A549 (cell line): ENCODE measurements around the gene AP3B1. TPM values are rescaled to one million over a fixed set of nuclear protein-coding genes. Genes with fewer than 3 reads are reported as not detected.

Experiments
- ATAC-seq, 2 experiments: fragments of 200-7000 bp in 1 of 2; fragments of >200 bp in 1 of 2; cut with Nextera tagmentation in 1 of 2; cut with Tn5 transposase in 1 of 2; 3 replicates each; pipeline versions ENCODE4 v1.8.0 to v1.9.1; 2018 to 2020; ENCODE audit warnings: mild to moderate bottlenecking in 1 of 2, moderate library complexity in 1 of 2
- CTCF ChIA-PET: fragments of 300-600 bp; sonication (Branson Sonifier 250); formaldehyde crosslinking; extraction: SDS; loops from one replicate; lab custom pipeline; 2021; ENCODE audit warnings: antibody characterized with exemption, inconsistent platforms; lab: Yijun Ruan, JAX
- POLR2A ChIA-PET: fragments of 350-600 bp; formaldehyde crosslinking; extraction: SDS; loops from one replicate; lab custom pipeline; 2021; ENCODE audit warnings: antibody characterized with exemption, inconsistent platforms; lab: Yijun Ruan, JAX
- DNase-seq, 2 experiments: peaks; one replicate each; pipeline versions ENCODE4 v3.0.0 to v3.0.0-alpha.2; 2011 to 2016; ENCODE audit warnings: low read depth in 1 of 2, low spot score in 1 of 2
- FAIRE-seq: peaks from 2 replicates; lab custom pipeline; 2011; peaks lifted over from hg19 to GRCh38; lab: Jason Lieb, UNC
- H3K27ac ChIP-seq, 2 experiments: fragments of >200 bp; sonication (Bioruptor Twin); formaldehyde crosslinking; 3 replicates each; pipeline ENCODE4 v1.5.1; 2016 to 2017
- H3K4me1 ChIP-seq: fragments of >200 bp; sonication (Bioruptor Twin); formaldehyde crosslinking; 3 replicates; pipeline ENCODE4 v1.6.1; 2016
- H3K4me2 ChIP-seq: fragments of >200 bp; sonication (Bioruptor Twin); formaldehyde crosslinking; 3 replicates; pipeline ENCODE4 v1.6.1; 2016
- H3K4me3 ChIP-seq: fragments of >200 bp; sonication (Bioruptor Twin); formaldehyde crosslinking; 3 replicates; pipeline ENCODE4 v1.5.1; 2016
- H3K9me3 ChIP-seq: fragments of >200 bp; sonication (Bioruptor Twin); formaldehyde crosslinking; 3 replicates; pipeline ENCODE4 v1.6.1; 2016
- BHLHE40 ChIP-seq: IDR thresholded peaks from 2 replicates; pipeline ENCODE4 v1.6.1; 2012; ENCODE audit warnings: low read depth, low read length, inconsistent platforms
- CBX2 ChIP-seq: fragments of 200-600 bp; sonication (generic); IDR thresholded peaks from 2 replicates; pipeline ENCODE4 v1.6.1; 2016; ENCODE audit warnings: low read depth, mild to moderate bottlenecking, borderline replicate concordance
- CHD2 ChIP-seq: fragments of 150-350 bp; IDR thresholded peaks from 2 replicates; pipeline ENCODE4 v1.6.1; 2014; ENCODE audit warnings: low read length; ENCODE audit not compliant: partially characterized antibody
- EHMT2 ChIP-seq: fragments of 200-600 bp; sonication (generic); IDR thresholded peaks from 2 replicates; pipeline ENCODE4 v1.6.1; 2016; ENCODE audit warnings: antibody characterized with exemption, low read depth, mild to moderate bottlenecking, moderate library complexity
- EP300 ChIP-seq, 2 experiments: fragments of >200 bp; sonication (Bioruptor Twin); formaldehyde crosslinking; IDR thresholded peaks; 2 replicates in 1 of 2; 3 replicates in 1 of 2; pipeline ENCODE4 v1.6.1; 2016 to 2017
- ESRRA ChIP-seq: fragments of 150-350 bp; IDR thresholded peaks from 2 replicates; pipeline ENCODE4 v1.6.1; 2014; ENCODE audit warnings: mild to moderate bottlenecking, low read length, borderline replicate concordance
- FOSL2 ChIP-seq, 2 experiments: fragments of 450-650 bp in 1 of 2; fragments of >200 bp in 1 of 2; sonication (Bioruptor Twin) in 1 of 2; formaldehyde crosslinking; IDR thresholded peaks; 2 replicates each; pipeline versions ENCODE4 v1.5.0 to v1.6.1; 2016 to 2020; ENCODE audit warnings: mild to moderate bottlenecking in 1 of 2, moderate library complexity in 1 of 2
- FOXS1 ChIP-seq: fragments of 250-450 bp; sonication (Bioruptor Pico); IDR thresholded peaks from 2 replicates; pipeline ENCODE4 v1.5.0; 2020; ENCODE audit warnings: mild to moderate bottlenecking, moderate library complexity
- HDAC2 ChIP-seq: fragments of 200-600 bp; sonication (generic); IDR thresholded peaks from 2 replicates; pipeline ENCODE4 v1.6.1; 2016
- HOXA7 ChIP-seq: fragments of 250-450 bp; sonication (Bioruptor Pico); IDR thresholded peaks from 2 replicates; pipeline ENCODE4 v1.5.0; 2020; ENCODE audit warnings: mild to moderate bottlenecking, moderate library complexity
- JUN ChIP-seq, 2 experiments: fragments of >200 bp; sonication (Bioruptor Twin); formaldehyde crosslinking; IDR thresholded peaks; 2 replicates in 1 of 2; 3 replicates in 1 of 2; pipeline ENCODE4 v1.6.1; 2016 to 2017
- JUNB ChIP-seq: fragments of >200 bp; sonication (Bioruptor Twin); formaldehyde crosslinking; IDR thresholded peaks from 2 replicates; pipeline ENCODE4 v1.6.1; 2016
- MAZ ChIP-seq: fragments of 150-350 bp; IDR thresholded peaks from 2 replicates; pipeline ENCODE4 v1.6.1; 2014; ENCODE audit warnings: antibody characterized with exemption, low read depth, low read length, borderline replicate concordance
- NFE2L2 ChIP-seq: fragments of 150-350 bp; conservative IDR thresholded peaks from 2 replicates; pipeline ENCODE4 v1.6.1; 2014; ENCODE audit warnings: low read length
- NR3C1 ChIP-seq: fragments of >200 bp; sonication (Bioruptor Twin); formaldehyde crosslinking; IDR thresholded peaks from 3 replicates; pipeline ENCODE4 v1.6.1; 2017
- PHF8 ChIP-seq: fragments of 200-600 bp; sonication (generic); IDR thresholded peaks from 2 replicates; pipeline ENCODE4 v1.6.1; 2016; ENCODE audit warnings: low read depth, mild to moderate bottlenecking, antibody characterized with exemption, moderate library complexity, borderline replicate concordance
- POLR2A ChIP-seq: IDR thresholded peaks from 2 replicates; pipeline ENCODE4 v1.6.1; 2012; ENCODE audit warnings: mild to moderate bottlenecking, low read length
- POLR2AphosphoS2 ChIP-seq: conservative IDR thresholded peaks from 2 replicates; pipeline ENCODE4 v1.6.1; 2012; ENCODE audit warnings: low read length, improper control_type of control experiment, inconsistent platforms
- RAD21 ChIP-seq, 2 experiments: fragments of >200 bp in 1 of 2; sonication (Bioruptor Twin) in 1 of 2; formaldehyde crosslinking in 1 of 2; IDR thresholded peaks in 1 of 2; conservative IDR thresholded peaks in 1 of 2; 2 replicates in 1 of 2; 3 replicates in 1 of 2; pipeline ENCODE4 v1.6.1; 2012 to 2018; ENCODE audit warnings: inconsistent platforms in 1 of 2
- RFX5 ChIP-seq: fragments of 450-650 bp; IDR thresholded peaks from 2 replicates; pipeline ENCODE4 v1.7.1; 2014; ENCODE audit warnings: antibody characterized with exemption, mild to moderate bottlenecking, moderate library complexity
- SREBF2 ChIP-seq: fragments of 450-650 bp; IDR thresholded peaks from 2 replicates; pipeline ENCODE4 v1.6.1; 2014; ENCODE audit warnings: mild to moderate bottlenecking, moderate library complexity
- TFCP2L1 ChIP-seq: fragments of 250-450 bp; sonication (Bioruptor Pico); IDR thresholded peaks from 2 replicates; pipeline ENCODE4 v1.5.0; 2021; ENCODE audit warnings: mild to moderate bottlenecking
- ZSCAN20 ChIP-seq: fragments of 250-450 bp; sonication (Bioruptor Pico); IDR thresholded peaks from 2 replicates; pipeline ENCODE4 v1.8.0; 2022; ENCODE audit warnings: mild to moderate bottlenecking, moderate library complexity
- WGBS: methylation state at CpG from one replicate; pipeline ENCODE4 v1.1.6; 2017; ENCODE audit errors: missing lambda C conversion rate; 5-methylcytosine and 5-hydroxymethylcytosine counted together
- polyA plus RNA-seq, 4 experiments: library from polyadenylated mRNA; depleted of rRNA in 3 of 4; stranded (reverse); fragments of >200 nt; fragmentation: RNase III in 1 of 4; extraction: RNeasy Plus Mini Kit Qiagen cat#74134 plus additional on column Dnase treatment in 1 of 4; gene quantifications; 2 replicates in 3 of 4; 3 replicates in 1 of 4; pipeline ENCODE4 v1.2.3, GENCODE V29; 2011 to 2017
- TF ChIP-seq, protein P1 (sequence below): fragments of >200 bp; sonication (Bioruptor Twin); formaldehyde crosslinking; IDR thresholded peaks from 3 replicates; pipeline ENCODE4 v1.6.1; 2016
- TF ChIP-seq, protein P2 (sequence below): fragments of >200 bp; sonication (Bioruptor Twin); formaldehyde crosslinking; IDR thresholded peaks from 2 replicates; pipeline ENCODE4 v1.6.1; 2016
- TF ChIP-seq, protein P3 (sequence below): IDR thresholded peaks from 2 replicates; pipeline ENCODE4 v1.6.1; 2012
- TF ChIP-seq, protein P4 (sequence below): IDR thresholded peaks from 2 replicates; pipeline ENCODE4 v1.6.1; 2012; ENCODE audit warnings: low read depth, borderline replicate concordance
- TF ChIP-seq, protein P5 (sequence below): fragments of 150-350 bp; IDR thresholded peaks from 2 replicates; pipeline ENCODE4 v1.6.1; 2014; ENCODE audit warnings: low read depth, mild to moderate bottlenecking, low read length
- TF ChIP-seq, protein P6 (sequence below): fragments of 450-650 bp; IDR thresholded peaks from 2 replicates; pipeline ENCODE4 v1.6.1; 2014; ENCODE audit warnings: antibody characterized with exemption
- TF ChIP-seq, protein P7 (sequence below): IDR thresholded peaks from 2 replicates; pipeline ENCODE4 v1.6.1; 2012

The AP3B1 gene
- polyA plus RNA-seq, 2 of the 4 experiments (the other 2 are of a cell fraction): 52.4 to 70.5 TPM

DNA sequence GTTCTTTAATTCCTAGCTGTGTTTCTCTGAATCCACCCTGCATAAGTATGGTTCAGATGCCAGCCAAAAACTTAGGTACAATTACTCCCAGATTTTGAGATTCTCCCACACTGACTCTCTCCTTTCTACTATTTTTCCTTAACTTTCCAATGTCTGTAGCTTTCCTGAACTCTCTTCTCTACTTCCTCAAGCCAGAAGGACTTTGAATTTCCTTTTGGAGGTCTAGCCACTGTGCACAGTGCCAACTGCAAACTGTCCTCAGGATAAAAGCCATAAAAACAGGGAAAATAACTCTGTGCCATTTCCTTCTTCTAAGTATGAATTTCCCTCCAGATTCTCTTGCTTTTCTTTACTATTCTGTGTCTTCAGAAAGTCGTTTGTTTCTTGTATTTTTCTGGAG, 157.2 kb downstream of the AP3B1 start:
- no peak for FAIRE-seq
- POLR2A ChIA-PET: no interaction called here
- Histone ChIP-seq H3K9me3 (no peaks in the 10 kb centered on the region), H3K4me2 (no peak overlapping the region), H3K4me1 (no peaks in the 10 kb centered on the region), H3K4me3 (no peak overlapping the region), H3K27ac (no peak overlapping the region)
- DNase-seq: no peak
- CTCF ChIA-PET: interaction anchor here (0.6 to 2.1 kb wide), 2 partner anchors 9 to 281 kb away, joined by 3 to 5 read pairs; no protein-coding TSS in a partner anchor
- WGBS: 12% methylated on average over 1 of the region's 1 CpG
- TF ChIP-seq, protein P1, sequence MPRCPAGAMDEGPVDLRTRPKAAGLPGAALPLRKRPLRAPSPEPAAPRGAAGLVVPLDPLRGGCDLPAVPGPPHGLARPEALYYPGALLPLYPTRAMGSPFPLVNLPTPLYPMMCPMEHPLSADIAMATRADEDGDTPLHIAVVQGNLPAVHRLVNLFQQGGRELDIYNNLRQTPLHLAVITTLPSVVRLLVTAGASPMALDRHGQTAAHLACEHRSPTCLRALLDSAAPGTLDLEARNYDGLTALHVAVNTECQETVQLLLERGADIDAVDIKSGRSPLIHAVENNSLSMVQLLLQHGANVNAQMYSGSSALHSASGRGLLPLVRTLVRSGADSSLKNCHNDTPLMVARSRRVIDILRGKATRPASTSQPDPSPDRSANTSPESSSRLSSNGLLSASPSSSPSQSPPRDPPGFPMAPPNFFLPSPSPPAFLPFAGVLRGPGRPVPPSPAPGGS: no peak
- TF ChIP-seq POLR2AphosphoS2 (no peak), NFE2L2 (no peak), TFCP2L1 (no peak), JUNB (no peak), CHD2 (no peak), ESRRA (no peak), POLR2A (no peak), BHLHE40 (no peak), RFX5 (no peak), EP300 (IDR thresholded peaks at IDR 0.05) (no peak), HDAC2 (no peak), JUN (IDR thresholded peaks at IDR 0.05) (no peak), HOXA7 (no peak), FOXS1 (CRISPR knock-in tag) (no peak), MAZ (no peak)
- TF ChIP-seq, protein P2, sequence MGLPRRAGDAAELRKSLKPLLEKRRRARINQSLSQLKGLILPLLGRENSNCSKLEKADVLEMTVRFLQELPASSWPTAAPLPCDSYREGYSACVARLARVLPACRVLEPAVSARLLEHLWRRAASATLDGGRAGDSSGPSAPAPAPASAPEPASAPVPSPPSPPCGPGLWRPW: no peak
- no peak for ATAC-seq

DNA sequence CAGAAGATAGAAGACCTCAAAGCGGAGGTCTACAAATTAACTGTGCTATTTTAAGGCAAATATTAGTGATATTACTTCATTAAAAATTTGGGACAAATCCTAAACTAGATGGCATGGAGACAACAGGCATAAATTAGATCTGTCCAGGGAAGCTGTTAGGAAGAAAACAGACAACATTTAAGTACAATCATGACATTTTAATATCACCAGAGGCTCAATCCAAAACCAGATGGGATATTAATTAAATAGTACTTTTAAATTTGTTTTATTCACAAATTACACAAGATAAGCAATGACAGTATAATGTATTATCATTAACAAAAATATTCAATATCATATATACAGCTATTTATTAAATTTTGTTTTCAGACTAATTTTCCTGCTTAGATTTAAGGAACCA, 161.1 kb downstream of the AP3B1 start:
- DNase-seq: no peak
- ATAC-seq: no peak
- Histone ChIP-seq H3K4me3 (no peak overlapping the region), H3K4me1 (no peaks in the 10 kb centered on the region), H3K4me2 (no peak overlapping the region), H3K27ac (no peak overlapping the region), H3K9me3 (no peaks in the 10 kb centered on the region)
- 86% methylated on average over 1 of the region's 1 CpG for WGBS
- POLR2A ChIA-PET: no interaction called here
- no peak for TF ChIP-seq NR3C1
- CTCF ChIA-PET: interaction anchor here (0.7 kb wide), 1 partner anchor 340 kb away, joined by 3 read pairs; no protein-coding TSS in a partner anchor
- no peak for FAIRE-seq

DNA sequence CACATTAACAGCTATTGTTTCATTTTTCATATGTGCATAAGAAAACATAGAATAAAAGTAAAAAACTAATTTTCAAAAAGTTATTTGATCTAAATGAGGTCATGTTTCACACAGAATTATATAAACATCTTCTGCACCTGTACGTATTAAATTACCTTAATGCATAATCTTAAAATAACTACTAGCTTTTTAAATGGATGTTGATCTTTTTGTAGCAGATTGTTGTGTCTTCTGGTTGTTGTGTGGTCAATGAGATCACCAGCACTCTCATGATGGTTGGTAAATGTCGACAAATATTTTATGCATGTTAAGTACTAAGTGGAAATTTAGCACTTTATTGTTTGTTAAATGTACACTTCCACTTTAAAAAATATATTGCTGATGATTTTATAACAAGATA, 162.0 kb downstream of the AP3B1 start:
- no peak overlapping the region for H3K4me3 ChIP-seq
- no peak for ATAC-seq
- no peak overlapping the region for H3K27ac ChIP-seq
- CTCF ChIA-PET: no interaction called here
- POLR2A ChIA-PET: no interaction called here
- no peaks in the 10 kb centered on the region for H3K4me1 ChIP-seq
- DNase-seq: no peak
- TF ChIP-seq ZSCAN20: no peak
- TF ChIP-seq, protein P3, sequence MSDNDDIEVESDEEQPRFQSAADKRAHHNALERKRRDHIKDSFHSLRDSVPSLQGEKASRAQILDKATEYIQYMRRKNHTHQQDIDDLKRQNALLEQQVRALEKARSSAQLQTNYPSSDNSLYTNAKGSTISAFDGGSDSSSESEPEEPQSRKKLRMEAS: no peak
- no peak for TF ChIP-seq FOSL2 (IDR thresholded peaks at IDR 0.05)
- TF ChIP-seq FOSL2 (CRISPR knock-in tag; IDR thresholded peaks at IDR 0.05): no peak
- TF ChIP-seq HOXA7: no peak
- no peak for TF ChIP-seq EHMT2
- TF ChIP-seq, protein P2: no peak
- TF ChIP-seq JUNB: no peak
- TF ChIP-seq POLR2AphosphoS2: no peak
- TF ChIP-seq, protein P4, sequence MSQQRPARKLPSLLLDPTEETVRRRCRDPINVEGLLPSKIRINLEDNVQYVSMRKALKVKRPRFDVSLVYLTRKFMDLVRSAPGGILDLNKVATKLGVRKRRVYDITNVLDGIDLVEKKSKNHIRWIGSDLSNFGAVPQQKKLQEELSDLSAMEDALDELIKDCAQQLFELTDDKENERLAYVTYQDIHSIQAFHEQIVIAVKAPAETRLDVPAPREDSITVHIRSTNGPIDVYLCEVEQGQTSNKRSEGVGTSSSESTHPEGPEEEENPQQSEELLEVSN: no peak
- TF ChIP-seq JUN (IDR thresholded peaks at IDR 0.05): no peak
- TF ChIP-seq, protein P5, sequence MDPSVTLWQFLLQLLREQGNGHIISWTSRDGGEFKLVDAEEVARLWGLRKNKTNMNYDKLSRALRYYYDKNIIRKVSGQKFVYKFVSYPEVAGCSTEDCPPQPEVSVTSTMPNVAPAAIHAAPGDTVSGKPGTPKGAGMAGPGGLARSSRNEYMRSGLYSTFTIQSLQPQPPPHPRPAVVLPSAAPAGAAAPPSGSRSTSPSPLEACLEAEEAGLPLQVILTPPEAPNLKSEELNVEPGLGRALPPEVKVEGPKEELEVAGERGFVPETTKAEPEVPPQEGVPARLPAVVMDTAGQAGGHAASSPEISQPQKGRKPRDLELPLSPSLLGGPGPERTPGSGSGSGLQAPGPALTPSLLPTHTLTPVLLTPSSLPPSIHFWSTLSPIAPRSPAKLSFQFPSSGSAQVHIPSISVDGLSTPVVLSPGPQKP: no peak
- TF ChIP-seq SREBF2: no peak
- TF ChIP-seq, protein P6, sequence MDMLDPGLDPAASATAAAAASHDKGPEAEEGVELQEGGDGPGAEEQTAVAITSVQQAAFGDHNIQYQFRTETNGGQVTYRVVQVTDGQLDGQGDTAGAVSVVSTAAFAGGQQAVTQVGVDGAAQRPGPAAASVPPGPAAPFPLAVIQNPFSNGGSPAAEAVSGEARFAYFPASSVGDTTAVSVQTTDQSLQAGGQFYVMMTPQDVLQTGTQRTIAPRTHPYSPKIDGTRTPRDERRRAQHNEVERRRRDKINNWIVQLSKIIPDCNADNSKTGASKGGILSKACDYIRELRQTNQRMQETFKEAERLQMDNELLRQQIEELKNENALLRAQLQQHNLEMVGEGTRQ: no peak
- TF ChIP-seq CBX2: no peak
- no peak for TF ChIP-seq RAD21 (conservative IDR thresholded peaks at IDR 0.05 in 1 of 2, IDR thresholded peaks at IDR 0.05 in 1 of 2)
- TF ChIP-seq PHF8: no peak
- TF ChIP-seq, protein P7, sequence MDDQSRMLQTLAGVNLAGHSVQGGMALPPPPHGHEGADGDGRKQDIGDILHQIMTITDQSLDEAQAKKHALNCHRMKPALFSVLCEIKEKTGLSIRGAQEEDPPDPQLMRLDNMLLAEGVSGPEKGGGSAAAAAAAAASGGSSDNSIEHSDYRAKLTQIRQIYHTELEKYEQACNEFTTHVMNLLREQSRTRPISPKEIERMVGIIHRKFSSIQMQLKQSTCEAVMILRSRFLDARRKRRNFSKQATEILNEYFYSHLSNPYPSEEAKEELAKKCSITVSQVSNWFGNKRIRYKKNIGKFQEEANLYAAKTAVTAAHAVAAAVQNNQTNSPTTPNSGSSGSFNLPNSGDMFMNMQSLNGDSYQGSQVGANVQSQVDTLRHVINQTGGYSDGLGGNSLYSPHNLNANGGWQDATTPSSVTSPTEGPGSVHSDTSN: no peak
- peak; percentile 13 for FAIRE-seq
- no peaks in the 10 kb centered on the region for H3K9me3 ChIP-seq
- 97% methylated on average over 2 of the region's 2 CpGs for WGBS
- H3K4me2 ChIP-seq: no peak overlapping the region
